K562 (cell line): ENCODE data around the gene DAZAP1. TPM values are rescaled to one million over a fixed set of nuclear protein-coding genes. Genes with fewer than 3 reads are reported as not detected.
A peak's percentile ranks its signal among the peaks of the same experiment; 100 is the strongest.

Experiments used
- ATF4 ChIP-seq: fragments of 450-650 bp; formaldehyde crosslinking; IDR thresholded peaks from 2 replicates; pipeline ENCODE4 v1.4.0; 2022; ENCODE audit warnings: mild to moderate bottlenecking, moderate library complexity
- ESRRB ChIP-seq: fragments of 250-450 bp; sonication (Bioruptor Pico); IDR thresholded peaks from 2 replicates; pipeline ENCODE4 v1.5.0; 2020; ENCODE audit warnings: mild to moderate bottlenecking, moderate library complexity, borderline replicate concordance
- HINFP ChIP-seq: fragments of 450-650 bp; conservative IDR thresholded peaks from 2 replicates; pipeline ENCODE4 v1.6.1; 2016; ENCODE audit warnings: missing genetic modification characterization, low read depth, mild to moderate bottlenecking, control low read depth, missing compliant biosample characterization
- L3MBTL2 ChIP-seq: fragments of 450-650 bp; IDR thresholded peaks from 2 replicates; pipeline ENCODE4 v1.6.1; 2016; ENCODE audit warnings: mild to moderate bottlenecking, moderate library complexity
- LEF1 ChIP-seq: fragments of 450-650 bp; IDR thresholded peaks from 2 replicates; pipeline ENCODE4 v1.6.1; 2016; ENCODE audit warnings: mild to moderate bottlenecking
- NCOA1 ChIP-seq: fragments of 450-650 bp; IDR thresholded peaks from 2 replicates; pipeline ENCODE4 v1.6.1; 2016; ENCODE audit warnings: low read depth
- NCOA6 ChIP-seq: fragments of 450-650 bp; IDR thresholded peaks from 2 replicates; pipeline ENCODE4 v1.6.1; 2017; ENCODE audit warnings: mild to moderate bottlenecking
- NONO ChIP-seq, 2 experiments: fragments of 200-400 bp in 1 of 2; fragments of 450-650 bp in 1 of 2; formaldehyde crosslinking in 1 of 2; IDR thresholded peaks; 2 replicates each; pipeline ENCODE4 v1.6.1; 2017; ENCODE audit warnings: low read depth in 2 of 2, mild to moderate bottlenecking in 2 of 2, moderate library complexity in 2 of 2, low read length in 1 of 2
- NR3C1 ChIP-seq: sonication (generic); formaldehyde crosslinking; IDR thresholded peaks from 2 replicates; pipeline ENCODE4 v1.8.1; 2022; ENCODE audit warnings: missing genetic modification reagents
- RBFOX2 ChIP-seq: fragments of 200-400 bp; formaldehyde crosslinking; IDR thresholded peaks from 2 replicates; pipeline ENCODE4 v1.6.1; 2017; ENCODE audit warnings: low read depth, mild to moderate bottlenecking, low read length, moderate library complexity
- ZNF347 ChIP-seq: fragments of 450-650 bp; formaldehyde crosslinking; IDR thresholded peaks from 2 replicates; pipeline ENCODE4 v1.4.0; 2020; ENCODE audit warnings: low read depth, mild to moderate bottlenecking, moderate library complexity
- ZNF511 ChIP-seq: sonication (generic); formaldehyde crosslinking; IDR thresholded peaks from 2 replicates; pipeline ENCODE4 v1.8.0; 2022; ENCODE audit warnings: mild to moderate bottlenecking, missing genetic modification reagents
- ZNF512 ChIP-seq: IDR thresholded peaks from 2 replicates; pipeline ENCODE4 v1.6.1; 2016; ENCODE audit warnings: missing genetic modification characterization, missing compliant biosample characterization
- polyA plus RNA-seq, 8 experiments: library from polyadenylated mRNA; depleted of rRNA in 4 of 8; stranded (reverse) in 5 of 8; unstranded in 3 of 8; fragments of >200 nt; fragmentation: Nextera tagmentation in 2 of 8; fragmentation: Illumina TruSeq in 1 of 8; extraction: Ambion mirVana in 2 of 8; extraction: Trizol in 1 of 8; gene quantifications; 2 replicates each; pipeline versions ENCODE4 v1.2.1 to v1.2.3, GENCODE V29; 2011 to 2014; ENCODE audit warnings: inconsistent platforms in 1 of 8, missing spikeins in 1 of 8
- total RNA-seq, 7 experiments: library from RNA; depleted of rRNA in 6 of 7; stranded (reverse); fragments of >200 nt in 6 of 7; fragmentation: Illumina TruSeq in 2 of 7; extraction: Trizol in 2 of 7; gene quantifications; 2 replicates each; pipeline versions ENCODE4 v1.2.1 to v1.2.3, GENCODE V29; 2011 to 2021; ENCODE audit warnings: low replicate concordance in 1 of 7
- TF ChIP-seq, protein P1 (sequence below): fragments of 200-800 bp; sonication (Bioruptor generic); IDR thresholded peaks from 2 replicates; pipeline ENCODE4 v1.6.1; 2016; ENCODE audit warnings: missing genetic modification characterization, missing compliant biosample characterization

The DAZAP1 gene
- total and polyA plus RNA-seq, 9 of the 15 experiments (the other 6 are each of a cell fraction or from before 2014, with no cell fraction given) = 10.8 to 289 (median 142) TPM

- TF ChIP-seq, protein P1, sequence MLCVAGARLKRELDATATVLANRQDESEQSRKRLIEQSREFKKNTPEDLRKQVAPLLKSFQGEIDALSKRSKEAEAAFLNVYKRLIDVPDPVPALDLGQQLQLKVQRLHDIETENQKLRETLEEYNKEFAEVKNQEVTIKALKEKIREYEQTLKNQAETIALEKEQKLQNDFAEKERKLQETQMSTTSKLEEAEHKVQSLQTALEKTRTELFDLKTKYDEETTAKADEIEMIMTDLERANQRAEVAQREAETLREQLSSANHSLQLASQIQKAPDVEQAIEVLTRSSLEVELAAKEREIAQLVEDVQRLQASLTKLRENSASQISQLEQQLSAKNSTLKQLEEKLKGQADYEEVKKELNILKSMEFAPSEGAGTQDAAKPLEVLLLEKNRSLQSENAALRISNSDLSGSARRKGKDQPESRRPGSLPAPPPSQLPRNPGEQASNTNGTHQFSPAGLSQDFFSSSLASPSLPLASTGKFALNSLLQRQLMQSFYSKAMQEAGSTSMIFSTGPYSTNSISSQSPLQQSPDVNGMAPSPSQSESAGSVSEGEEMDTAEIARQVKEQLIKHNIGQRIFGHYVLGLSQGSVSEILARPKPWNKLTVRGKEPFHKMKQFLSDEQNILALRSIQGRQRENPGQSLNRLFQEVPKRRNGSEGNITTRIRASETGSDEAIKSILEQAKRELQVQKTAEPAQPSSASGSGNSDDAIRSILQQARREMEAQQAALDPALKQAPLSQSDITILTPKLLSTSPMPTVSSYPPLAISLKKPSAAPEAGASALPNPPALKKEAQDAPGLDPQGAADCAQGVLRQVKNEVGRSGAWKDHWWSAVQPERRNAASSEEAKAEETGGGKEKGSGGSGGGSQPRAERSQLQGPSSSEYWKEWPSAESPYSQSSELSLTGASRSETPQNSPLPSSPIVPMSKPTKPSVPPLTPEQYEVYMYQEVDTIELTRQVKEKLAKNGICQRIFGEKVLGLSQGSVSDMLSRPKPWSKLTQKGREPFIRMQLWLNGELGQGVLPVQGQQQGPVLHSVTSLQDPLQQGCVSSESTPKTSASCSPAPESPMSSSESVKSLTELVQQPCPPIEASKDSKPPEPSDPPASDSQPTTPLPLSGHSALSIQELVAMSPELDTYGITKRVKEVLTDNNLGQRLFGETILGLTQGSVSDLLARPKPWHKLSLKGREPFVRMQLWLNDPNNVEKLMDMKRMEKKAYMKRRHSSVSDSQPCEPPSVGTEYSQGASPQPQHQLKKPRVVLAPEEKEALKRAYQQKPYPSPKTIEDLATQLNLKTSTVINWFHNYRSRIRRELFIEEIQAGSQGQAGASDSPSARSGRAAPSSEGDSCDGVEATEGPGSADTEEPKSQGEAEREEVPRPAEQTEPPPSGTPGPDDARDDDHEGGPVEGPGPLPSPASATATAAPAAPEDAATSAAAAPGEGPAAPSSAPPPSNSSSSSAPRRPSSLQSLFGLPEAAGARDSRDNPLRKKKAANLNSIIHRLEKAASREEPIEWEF = no peak
- TF ChIP-seq HINFP (tag) (no peak), RBFOX2 (0 out of 2 replicates have a peak, but pooled peaks have one; percentile 10), ATF4 (CRISPR knock-in tag) (no peak), ZNF512 (tag) (no peak), NCOA6 (no peak), NONO (IDR thresholded peaks at IDR 0.05; ENCODE audit: low read depth in 2 of 2, low read length in 1 of 2) (no peak), ZNF511 (no peak), ESRRB (no peak), NCOA1 (no peak), LEF1 (no peak), L3MBTL2 (peak; percentile 87), NR3C1 (no peak), ZNF347 (no peak)
Measured at GRCh38 chr19:1455336-1456120, 48.1 kb downstream of the DAZAP1 start (continued).
